Calu3 (cell line): Measurements from ENCODE around the gene SLC35B1. TPM values are rescaled to one million over a fixed set of nuclear protein-coding genes. Genes with fewer than 3 reads are reported as not detected.

Source experiments
- BruUV-seq: library from RNA; stranded (reverse); fragments of 400-500 nt; replicated peaks from 2 replicates; lab custom pipeline; 2021; lab: Mats Ljungman, UMichigan
- CTCF ChIA-PET: fragments of 300-600 bp; sonication (Branson Sonifier 250); formaldehyde crosslinking; loops from one replicate; lab custom pipeline; 2022; ENCODE audit warnings: antibody characterized with exemption; lab: Charles Lee
- DNase-seq: peaks from one replicate; pipeline ENCODE4 v3.0.0; 2022
- H3K27ac Mint-ChIP-seq: one replicate; pipeline ENCODE4 v1.8.0; 2022; ENCODE audit warnings: mixed read lengths; ENCODE audit not compliant: unreplicated experiment
- H3K27me3 Mint-ChIP-seq: one replicate; pipeline ENCODE4 v1.8.0; 2022; ENCODE audit warnings: mixed read lengths; ENCODE audit not compliant: unreplicated experiment
- H3K36me3 Mint-ChIP-seq: one replicate; pipeline ENCODE4 v1.8.0; 2022; ENCODE audit warnings: mild to moderate bottlenecking, moderate library complexity, mixed read lengths; ENCODE audit not compliant: insufficient read depth, unreplicated experiment
- H3K4me1 Mint-ChIP-seq: one replicate; pipeline ENCODE4 v1.8.0; 2022; ENCODE audit warnings: mild to moderate bottlenecking, low read depth, mixed read lengths; ENCODE audit not compliant: unreplicated experiment
- H3K4me3 Mint-ChIP-seq: one replicate; pipeline ENCODE4 v1.8.0; 2022; ENCODE audit warnings: mild to moderate bottlenecking, low read depth, moderate library complexity, mixed read lengths; ENCODE audit not compliant: unreplicated experiment
- H3K9me3 Mint-ChIP-seq: one replicate; pipeline ENCODE4 v1.8.0; 2022; ENCODE audit warnings: low read depth, mixed read lengths; ENCODE audit not compliant: unreplicated experiment
- CTCF ChIP-seq: fragments of 200-600 bp; IDR thresholded peaks from one replicate; pipeline ENCODE4 v1.8.0; 2022; ENCODE audit warnings: antibody characterized with exemption; ENCODE audit not compliant: unreplicated experiment
- intact Hi-C: fragments of 100-400 bp; cut with micrococcal nuclease; formaldehyde crosslinking; loops from one replicate; pipeline ENCODE4 v1.10.0; 2022; ENCODE audit not compliant: unreplicated experiment
- total RNA-seq: library from RNA; stranded (reverse); gene quantifications from 2 replicates; pipeline ENCODE4 v1.2.3, GENCODE V29; 2022

The SLC35B1 gene
- total RNA-seq, 1 experiment from 2014 or later = 117 TPM

GRCh38 chr17:49717371-49717861 is 9.7 kb upstream of the SLC35B1 start:
- no peaks in the 10 kb centered on the region for H3K36me3 Mint-ChIP-seq
- H3K27me3 Mint-ChIP-seq = no peaks in the 10 kb centered on the region
- H3K9me3 Mint-ChIP-seq = no peaks in the 10 kb centered on the region
- CTCF ChIA-PET = interaction anchor here (1.6 kb wide), 1 partner anchor 9 kb away, joined by 4 read pairs; the partner anchor contains the start of gene SLC35B1
- no peak for DNase-seq
- no peak overlapping the region for H3K4me3 Mint-ChIP-seq
- TF ChIP-seq CTCF = no peak
- H3K27ac Mint-ChIP-seq = no peak overlapping the region
- no peaks in the 10 kb centered on the region for H3K4me1 Mint-ChIP-seq
- no TSS peak for BruUV-seq
- intact Hi-C loops = no loop called here

- no peak overlapping the region for H3K27ac Mint-ChIP-seq
- no peak for DNase-seq
- no peak for TF ChIP-seq CTCF
- no peaks in the 10 kb centered on the region for H3K4me1 Mint-ChIP-seq
- no peaks in the 10 kb centered on the region for H3K27me3 Mint-ChIP-seq
- no TSS peak for BruUV-seq
- H3K4me3 Mint-ChIP-seq = no peak overlapping the region
- CTCF ChIA-PET = interaction anchor here (1.0 to 1.6 kb wide), 2 partner anchors 8 to 86 kb away, joined by 3 to 4 read pairs; partner anchors contain the start of gene SLC35B1
- intact Hi-C loops = no loop called here
- H3K36me3 Mint-ChIP-seq = no peaks in the 10 kb centered on the region
- no peaks in the 10 kb centered on the region for H3K9me3 Mint-ChIP-seq
These were observed 9.1 kb upstream of the SLC35B1 start for GRCh38 chr17:49716668-49717364.

GRCh38 chr17:49715717-49716279 is 8.0 kb upstream of the SLC35B1 start:
- H3K27me3 Mint-ChIP-seq = no peaks in the 10 kb centered on the region
- intact Hi-C loops = no loop called here
- no peak for DNase-seq
- no peak for TF ChIP-seq CTCF
- no peaks in the 10 kb centered on the region for H3K4me1 Mint-ChIP-seq
- H3K9me3 Mint-ChIP-seq = no peaks in the 10 kb centered on the region
- H3K27ac Mint-ChIP-seq = no peak overlapping the region
- H3K36me3 Mint-ChIP-seq = peaks cover 4% of the 10 kb centered on the region
- no peak overlapping the region for H3K4me3 Mint-ChIP-seq
- CTCF ChIA-PET = interaction anchor here (1.0 kb wide), 1 partner anchor 85 kb away, joined by 3 read pairs; no protein-coding TSS in a partner anchor
- no TSS peak for BruUV-seq

GRCh38 chr17:49715216-49715615 is 7.5 kb upstream of the SLC35B1 start:
- Mint-ChIP-seq H3K9me3 (no peaks in the 10 kb centered on the region), H3K36me3 (peaks cover 4% of the 10 kb centered on the region), H3K4me3 (no peak overlapping the region), H3K4me1 (no peaks in the 10 kb centered on the region), H3K27ac (no peak overlapping the region), H3K27me3 (no peaks in the 10 kb centered on the region)
- no peak for DNase-seq
- CTCF ChIA-PET = no interaction called here
- no TSS peak for BruUV-seq
- no peak for TF ChIP-seq CTCF
- intact Hi-C loops = no loop called here
